MV-4-11 (cell line): Measurements from ENCODE around the gene PELO.
"Not testable (repeated sequence)": the region's sequence is repeated elsewhere in the genome, so short reads cannot be mapped to it uniquely, and the experiment has no call there.

Experiments used
- DNase-seq: peaks from one replicate; lab custom pipeline; 2025; lab: John Stamatoyannopoulos, UW

The PELO gene

DNA sequence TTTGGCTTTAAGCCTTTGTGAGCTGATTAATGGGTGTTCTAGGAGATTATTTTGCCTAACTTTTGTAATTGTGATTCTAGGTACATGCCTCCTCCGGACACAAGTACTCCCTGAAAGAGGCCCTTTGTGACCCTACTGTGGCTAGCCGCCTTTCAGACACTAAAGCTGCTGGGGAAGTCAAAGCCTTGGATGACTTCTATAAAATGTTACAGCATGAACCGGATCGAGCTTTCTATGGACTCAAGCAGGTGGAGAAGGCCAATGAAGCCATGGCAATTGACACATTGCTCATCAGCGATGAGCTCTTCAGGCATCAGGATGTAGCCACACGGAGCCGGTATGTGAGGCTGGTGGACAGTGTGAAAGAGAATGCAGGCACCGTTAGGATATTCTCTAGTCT is 13.6 kb downstream of the PELO start:
- no peak for DNase-seq

DNA sequence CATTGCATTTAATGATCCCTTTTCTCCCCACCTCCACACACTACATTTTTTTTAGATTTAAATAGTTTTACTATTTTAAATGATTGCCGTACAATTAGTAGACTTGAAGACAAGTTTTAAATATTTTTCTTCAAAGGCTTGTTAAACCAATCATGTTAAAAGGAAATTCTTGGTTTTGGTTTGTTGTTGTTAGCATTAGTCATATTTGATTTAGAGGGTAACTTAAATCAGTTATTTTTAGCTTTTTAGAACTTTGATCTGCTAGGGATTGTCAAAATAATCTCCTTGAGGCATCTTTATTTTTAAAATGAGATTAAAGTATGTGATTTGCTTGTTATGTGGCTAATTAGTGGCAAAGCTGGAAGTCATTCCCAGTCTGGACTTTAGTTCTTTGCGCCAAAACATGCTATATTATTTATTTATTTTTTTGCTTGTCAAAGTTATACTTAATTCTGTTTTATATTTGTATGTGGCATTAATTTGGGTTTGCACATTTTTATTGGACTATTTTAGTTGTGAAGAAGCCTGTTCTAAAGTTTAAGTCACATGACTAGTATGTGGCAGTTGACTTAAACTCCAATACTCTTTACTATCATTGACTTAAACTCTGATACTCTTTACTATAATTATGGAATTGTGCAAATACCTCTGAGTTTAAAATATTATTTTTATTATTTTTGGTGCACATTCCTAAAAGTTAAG is 14.7 kb downstream of the PELO start:
- no peak for DNase-seq

DNA sequence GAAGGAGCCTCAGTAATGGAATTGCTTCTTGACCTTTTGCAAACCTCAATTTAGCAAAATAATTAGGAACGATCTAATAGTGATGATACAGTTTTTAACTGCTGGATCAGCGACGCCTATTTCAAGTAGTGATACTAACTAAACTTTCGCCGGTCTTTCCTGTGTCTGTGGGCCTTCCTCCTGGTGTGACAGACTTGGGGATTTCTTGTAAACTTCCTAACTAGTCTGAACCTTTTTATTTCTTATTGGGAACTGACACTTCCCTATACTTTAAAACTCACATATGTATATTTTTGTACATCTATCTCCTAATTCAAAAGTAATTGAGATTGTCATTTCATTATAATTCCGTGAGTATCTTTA is 15.2 kb downstream of the PELO start:
- DNase-seq: no peak

DNA sequence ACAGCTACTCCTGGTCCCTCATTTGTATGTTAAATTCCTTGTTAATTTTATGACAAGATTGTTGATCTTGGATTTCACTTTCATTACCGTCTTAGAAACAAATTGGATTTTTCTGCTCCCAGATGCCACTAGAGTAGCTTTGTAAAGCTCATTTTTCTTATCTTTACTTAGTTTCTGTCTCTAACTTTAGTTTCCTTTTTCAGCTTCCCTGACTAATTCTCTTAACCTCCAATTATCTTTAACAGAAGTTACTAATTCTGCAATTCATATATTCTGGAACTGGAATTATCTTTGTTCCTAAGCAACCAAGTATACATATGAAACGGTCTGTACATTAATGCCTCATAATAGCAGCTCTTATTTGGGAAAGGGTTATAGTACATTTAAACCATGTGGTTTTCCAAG is 16.7 kb downstream of the PELO start:
- DNase-seq: no peak

DNA sequence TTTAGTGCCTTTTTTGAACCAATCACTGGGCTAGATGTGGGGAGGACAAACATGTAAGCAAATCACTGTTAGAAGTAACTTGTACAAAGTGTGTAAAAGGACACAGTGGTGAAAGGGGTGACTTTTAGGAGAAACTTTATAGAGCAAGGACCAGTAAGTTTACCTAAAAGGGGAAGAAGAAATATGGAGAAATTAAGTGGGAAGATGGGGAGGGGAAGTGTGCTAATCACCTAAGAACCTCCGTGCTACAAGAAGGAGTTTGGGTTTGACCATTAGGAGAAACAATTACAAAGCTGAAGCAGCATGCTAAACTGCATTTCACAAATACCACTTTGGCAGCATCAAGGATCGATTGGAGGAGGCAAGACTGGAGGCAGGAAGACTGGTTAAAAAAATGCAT is 17.3 kb downstream of the PELO start:
- DNase-seq: peak; percentile 11

DNA sequence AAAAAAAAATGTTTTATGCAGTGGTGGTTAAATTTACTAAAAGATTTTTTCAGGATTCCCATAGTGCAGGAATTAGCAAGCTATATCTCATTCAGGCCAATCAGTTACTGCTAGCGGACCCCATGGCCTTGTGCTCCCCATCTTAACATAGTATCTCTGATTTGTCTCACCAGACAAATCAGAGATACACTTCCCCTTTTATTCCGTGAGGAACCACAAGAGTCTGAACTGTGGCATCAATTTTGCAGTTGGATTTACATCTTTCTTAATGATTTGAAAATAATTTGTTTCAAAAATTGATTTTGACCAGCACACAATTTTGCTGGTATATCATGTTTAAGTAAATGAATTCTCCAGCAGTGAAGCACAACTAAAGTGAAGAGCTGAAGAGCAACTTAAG is 17.9 kb downstream of the PELO start:
- peak; percentile 21 for DNase-seq

DNA sequence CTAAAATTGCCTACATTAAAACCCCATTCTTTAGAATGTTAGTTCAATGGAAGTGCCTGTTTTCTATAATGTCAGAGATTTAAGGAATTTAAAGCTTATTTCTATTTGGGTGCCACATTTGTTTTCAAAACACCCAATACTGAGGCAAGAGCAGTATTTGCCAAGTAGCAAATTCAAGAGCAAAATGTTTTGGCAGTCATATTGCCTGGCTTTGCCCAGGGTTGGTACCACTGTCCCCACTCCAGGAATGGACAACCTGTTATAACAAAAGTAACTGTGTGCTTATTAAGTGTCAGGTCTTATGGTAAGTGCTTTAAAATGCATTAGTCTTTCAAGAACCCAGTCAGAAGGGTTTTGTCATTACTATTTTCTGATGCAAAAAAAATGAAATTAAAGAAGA is 19.3 kb downstream of the PELO start:
- DNase-seq: no peak

DNA sequence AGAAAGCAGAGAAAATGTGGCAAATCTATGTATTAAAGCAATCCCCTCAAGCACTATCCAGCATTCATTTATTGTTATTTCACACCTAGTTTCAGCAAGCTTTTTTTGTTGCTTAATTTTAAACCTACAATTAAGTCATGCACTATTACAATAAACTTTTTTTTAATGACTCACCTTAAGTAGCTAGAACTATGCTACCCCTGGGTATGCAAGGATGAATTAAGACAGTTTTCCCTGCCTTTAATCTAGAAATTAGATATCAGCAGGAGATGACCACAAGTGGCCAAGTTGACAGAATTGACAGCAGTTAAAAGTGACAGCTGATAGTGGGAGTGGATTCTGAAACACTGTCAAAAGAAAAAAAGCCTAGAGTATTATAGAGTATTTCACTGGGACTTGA is 20.0 kb downstream of the PELO start:
- no peak for DNase-seq

DNA sequence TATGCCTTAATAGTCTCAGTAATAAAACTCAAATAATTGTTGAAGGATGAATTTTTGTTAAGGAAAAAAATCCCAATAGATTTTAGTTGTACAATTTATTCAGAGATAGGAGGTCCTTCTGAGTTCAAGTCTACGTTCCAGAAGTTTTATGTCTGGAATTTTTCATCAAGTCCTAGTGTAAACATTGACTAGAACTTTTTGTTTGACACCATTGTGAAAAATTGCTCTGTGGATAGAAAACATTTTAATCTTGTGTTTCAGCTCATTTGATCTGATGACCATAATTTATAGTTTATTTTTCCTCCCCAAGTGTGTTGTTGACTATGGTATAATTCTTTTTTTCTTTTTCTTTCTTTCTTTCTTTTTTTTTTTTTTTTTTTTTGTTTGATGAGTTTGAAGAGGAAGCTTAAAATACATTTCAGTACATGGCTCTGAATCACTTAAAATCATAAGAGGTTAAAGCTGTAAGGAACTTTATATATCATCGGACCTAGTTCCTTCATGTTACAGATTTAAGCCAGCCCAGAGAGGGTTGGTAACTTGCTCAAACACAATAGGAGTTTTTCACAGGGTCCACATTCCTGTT is 20.7 kb downstream of the PELO start:
- DNase-seq: no peak

DNA sequence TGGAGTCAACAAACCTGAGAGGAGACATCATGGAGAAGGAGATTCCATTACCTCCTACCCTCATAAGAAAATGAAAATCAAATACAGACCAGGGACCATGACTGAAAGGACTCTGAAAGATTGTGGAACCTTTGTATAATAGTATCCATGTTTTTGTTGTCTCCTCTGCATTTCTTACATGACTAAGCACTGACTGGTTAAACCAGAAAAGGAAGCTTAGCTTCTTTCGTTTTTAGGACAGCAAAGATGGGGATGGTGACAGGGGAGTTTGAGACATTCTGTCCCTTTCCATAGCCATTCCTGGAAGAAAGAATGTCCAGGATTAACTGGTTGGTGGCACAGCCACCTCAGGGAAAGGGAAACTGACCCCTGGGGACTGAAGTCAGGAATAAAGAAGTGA is 22.2 kb downstream of the PELO start:
- peak; percentile 63 for DNase-seq

DNA sequence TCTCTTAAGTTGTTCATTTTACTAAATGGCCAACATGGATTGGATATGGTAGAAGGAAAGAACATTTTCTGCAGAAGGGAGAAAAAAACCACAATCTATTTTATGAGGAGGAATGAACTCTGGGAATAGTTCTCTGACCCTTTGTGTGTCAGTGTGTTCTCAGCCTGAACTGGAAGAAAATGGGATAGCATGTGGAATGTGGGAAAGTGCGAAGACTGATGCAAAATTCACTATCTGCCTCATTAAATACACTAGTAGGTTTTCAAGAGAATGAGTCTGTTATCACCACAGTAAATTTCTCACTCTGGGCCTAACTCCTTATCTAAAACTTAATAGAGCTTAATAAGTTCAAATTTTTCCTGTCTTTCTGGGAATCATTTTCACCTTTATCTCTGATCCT is 22.7 kb downstream of the PELO start:
- DNase-seq: no peak

DNA sequence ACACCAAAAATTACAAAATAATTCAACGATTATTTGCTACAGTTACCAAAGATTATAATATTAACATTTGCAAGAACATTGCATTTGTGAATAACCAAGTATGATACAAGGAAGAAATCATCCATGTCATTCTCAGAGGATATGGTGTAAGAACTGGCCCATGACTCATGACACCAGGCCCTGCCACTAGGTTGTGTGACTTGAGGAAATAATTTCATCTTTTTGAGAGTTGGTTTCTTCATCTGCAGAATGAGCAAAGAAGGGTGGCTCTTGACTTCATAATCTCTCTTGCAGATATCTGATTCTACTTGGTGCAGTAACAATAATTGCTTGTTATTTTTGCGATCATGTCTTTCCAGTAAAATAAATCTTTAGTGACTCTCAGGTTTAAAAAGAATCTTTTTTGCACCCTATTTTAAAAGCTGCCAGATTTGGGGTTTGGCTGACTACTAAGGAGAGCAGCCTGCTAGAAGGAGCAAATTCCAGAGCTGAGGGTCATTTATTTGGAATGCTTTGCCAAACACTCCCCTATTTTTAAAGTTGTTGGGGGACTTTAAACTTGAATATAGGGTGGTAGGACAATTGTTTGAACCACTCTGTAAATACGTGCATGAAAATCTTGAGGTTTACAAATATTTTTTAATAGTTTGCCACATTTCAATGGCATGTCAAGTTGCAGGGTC is 23.5 kb downstream of the PELO start:
- DNase-seq: peak; percentile 91

DNA sequence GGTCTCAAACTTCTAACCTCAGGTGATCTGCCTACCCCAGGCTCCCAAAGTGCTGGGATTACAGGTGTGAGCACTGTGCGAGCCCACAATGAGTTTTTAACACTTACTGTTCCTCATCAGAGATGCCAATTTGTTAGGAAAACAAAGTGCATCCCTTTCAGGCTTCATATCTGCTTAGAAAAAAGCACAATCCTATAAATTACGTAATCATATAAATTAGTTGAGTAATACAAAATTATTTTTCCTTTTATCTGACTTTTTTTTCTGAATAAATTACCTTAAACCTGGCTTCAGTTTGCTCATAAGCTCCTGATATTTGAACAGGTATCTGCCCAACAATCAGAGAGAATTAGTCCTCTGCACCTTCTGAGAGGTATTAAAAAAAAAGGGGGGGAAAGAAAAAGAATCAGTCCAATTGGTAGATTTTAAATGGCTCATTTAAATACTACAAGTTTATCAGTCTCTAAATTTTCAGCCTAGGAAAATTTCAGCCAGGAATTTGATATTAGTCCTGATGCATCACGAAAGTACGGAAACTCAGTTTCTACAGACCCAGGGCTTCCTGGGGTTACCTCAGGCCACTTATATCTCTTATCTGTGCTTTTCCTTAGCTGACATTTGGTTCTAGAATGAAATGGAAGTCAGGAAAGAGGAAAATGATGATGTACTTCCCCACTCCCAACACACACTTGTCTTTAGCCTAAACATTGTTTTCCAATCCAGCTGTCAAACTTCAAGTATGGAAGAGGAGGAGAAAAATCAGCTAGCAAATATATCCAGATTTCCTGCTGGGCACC is 26.8 kb downstream of the PELO start:
- DNase-seq: no peak

DNA sequence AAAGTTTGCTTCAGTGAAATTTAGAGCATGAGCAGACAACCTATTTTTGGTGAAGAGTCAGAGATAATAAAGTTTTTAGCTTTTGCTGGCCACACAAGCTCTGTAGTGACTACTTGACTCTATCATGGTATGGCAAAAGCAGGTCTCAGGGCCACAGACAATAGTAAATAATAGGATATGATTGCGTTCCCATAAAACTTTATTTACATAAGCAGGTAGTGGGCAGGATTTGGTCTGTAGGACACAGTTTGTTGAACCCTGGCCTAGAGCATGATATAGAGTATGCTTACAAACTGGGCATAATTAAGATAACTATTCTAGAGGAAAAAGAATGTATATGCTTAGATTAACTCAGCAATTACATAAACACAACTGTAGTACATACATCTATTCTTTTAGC is 30.1 kb downstream of the PELO start:
- no peak for DNase-seq

DNA sequence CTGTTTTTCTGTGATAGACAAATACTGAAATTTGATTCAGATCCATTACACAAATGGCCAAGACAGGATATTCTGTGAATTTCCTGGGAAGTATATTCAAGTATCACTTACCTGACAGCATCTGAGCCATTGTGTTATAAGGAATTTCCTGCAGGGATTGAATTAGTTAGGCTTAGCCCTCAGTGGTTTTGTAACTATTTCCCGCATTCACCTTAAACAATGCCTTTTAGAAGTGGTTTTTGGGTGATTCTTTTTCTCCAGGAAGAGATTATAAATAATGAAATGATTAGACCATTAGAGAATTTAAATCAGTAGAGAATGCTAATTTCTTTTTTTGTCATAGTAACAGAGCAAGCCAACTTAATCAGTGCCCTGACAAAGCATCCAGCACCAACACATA is 30.6 kb downstream of the PELO start:
- no peak for DNase-seq

DNA sequence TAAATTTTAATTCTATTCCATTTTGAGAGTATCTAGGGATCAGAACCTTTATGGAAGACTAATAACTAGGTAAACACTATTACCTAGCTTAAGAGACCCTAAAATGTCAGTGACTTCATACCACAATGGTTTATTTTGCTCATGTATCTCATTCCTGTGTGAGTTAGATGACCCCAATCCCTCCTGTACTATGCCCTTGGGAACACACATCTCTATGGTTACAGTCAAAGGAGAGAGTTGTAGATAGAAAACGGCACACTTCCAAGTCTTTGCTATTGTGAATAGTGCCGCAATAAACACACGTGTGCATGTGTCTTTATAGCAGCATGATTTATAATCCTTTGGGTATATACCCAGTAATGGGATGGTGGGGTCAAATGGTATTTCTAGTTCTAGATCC is 31.1 kb downstream of the PELO start:
- not testable (repeated sequence) for DNase-seq

DNA sequence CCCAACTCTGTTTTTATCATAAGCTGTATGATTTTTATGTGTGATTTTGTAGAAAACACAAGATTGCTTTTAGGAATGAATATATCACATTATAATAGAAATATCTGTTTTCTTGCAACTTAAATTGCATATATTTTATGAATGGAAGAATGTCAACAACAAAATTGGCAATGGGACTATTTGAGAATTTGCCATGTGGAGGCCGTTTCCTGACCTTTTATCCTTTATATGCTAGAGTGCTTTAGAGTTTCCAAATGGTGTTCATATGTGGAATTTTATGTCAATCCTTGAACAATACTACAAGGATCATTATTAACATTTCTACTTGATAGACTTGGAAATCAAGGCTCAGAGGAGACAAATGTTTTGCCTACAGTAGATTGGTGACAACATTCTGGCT is 34.2 kb downstream of the PELO start:
- DNase-seq: no peak

DNA sequence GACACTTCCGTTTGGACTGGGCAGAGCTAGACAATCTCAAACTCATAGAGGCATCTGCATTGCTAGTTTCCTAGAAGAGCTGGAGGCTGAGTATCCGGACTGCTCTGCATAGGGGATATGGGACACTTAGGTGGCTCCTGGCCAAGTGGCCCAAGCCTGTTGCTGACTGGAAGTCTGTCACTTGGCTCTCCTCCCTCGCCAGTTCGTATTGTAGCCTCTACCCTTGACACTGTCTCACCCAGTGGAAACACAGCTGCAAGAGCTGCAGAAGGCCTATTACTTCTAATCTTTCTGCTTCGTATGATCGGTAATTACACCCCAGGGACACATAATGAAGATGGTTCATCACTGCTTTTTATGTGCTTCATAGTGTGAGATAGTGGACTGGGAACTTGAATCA is 34.7 kb downstream of the PELO start:
- DNase-seq: no peak

DNA sequence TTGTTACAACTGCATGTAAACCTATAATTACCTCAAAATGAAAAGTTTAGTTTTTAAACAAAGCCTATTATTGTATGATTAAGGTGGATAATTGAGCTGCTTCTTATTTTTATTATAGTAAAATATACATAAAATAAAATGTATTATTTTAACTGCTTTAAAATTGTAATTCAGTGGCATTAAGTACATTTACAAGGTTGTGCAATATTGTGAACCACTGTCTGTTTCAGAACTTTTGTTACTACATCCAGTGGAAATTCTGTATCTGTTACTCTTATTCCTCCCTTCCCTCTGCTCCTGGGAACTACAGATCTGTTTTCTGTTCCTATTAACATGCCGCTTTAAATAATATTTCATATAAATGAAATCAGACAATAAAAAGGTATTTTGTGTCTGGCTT is 37.1 kb downstream of the PELO start:
- no peak for DNase-seq

DNA sequence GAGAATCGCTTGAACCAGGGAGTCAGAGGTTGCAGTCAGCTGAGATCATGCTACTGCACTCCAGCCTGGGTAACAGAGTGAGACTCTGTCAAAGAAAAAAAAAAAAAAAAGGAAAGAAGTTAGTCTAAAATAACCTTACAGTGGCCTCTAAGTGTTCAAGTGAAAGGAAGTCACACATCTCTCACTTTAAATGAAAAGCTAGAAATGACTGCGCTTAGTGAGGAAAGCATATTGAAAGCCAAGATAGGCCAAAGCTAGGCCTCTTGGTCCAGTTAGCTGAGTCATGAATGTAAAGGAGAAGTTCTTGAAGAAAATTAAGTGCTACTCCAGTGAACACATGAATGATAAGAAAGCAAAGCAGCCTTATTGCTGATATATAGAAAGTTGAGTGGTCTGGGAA is 38.1 kb downstream of the PELO start:
- DNase-seq: peak; percentile 32

DNA sequence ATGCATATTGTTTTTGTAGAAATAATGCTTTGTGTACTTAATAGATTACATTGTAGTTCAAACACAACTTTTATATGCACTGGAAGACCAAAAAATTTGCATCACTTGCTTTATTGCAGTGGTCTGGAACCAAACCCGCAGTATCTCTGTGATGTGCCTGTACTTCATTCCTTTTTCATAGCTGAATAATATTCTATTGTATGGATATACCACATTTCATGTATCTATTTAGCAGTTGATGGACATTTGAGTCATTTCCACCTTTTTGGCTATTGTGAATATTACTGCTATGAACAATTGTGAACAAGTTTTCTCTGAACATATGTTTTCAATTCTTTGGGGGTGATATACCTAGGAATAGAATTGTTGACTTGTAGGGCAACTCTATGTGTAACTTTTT is 40.1 kb downstream of the PELO start:
- DNase-seq: no peak

DNA sequence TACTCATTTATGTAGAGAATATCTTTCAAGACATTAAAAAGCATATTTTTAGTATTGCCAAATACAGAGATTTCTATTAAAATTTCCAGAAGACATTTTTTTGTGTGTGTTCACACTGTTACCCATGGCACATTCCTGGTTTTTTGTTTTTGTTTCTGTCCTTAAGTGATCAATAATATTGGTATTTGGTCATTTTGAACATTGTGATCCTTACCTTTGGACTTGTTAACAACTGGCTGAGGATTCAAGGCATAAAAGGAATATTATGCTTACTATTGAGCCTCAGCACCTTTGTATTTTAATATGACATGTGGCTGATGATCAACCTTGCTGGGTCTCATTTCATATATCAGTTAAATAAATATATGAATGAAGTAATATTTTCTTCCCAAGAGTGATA is 41.9 kb downstream of the PELO start:
- no peak for DNase-seq

DNA sequence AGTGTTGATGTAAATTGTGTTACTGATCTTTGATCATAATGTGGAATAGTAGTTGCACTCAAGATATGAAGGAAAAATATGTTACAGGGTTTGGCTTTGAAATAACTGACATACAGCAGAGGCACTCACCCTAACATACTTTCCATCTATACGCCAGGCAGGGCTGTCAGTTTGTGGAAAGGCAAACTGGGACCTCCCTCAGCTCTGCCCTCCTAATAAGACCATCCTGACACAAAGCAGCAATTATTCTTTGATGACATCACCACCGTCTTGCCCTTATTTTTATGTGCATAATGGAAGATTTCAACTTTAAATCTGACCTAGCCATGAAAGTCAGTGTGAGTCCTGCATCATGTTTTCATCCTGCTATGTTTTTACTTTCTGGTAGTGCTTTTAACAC is 42.9 kb downstream of the PELO start:
- no peak for DNase-seq
